ENCODE measurements around the gene MAPK8.

Gene MAPK8

DNA sequence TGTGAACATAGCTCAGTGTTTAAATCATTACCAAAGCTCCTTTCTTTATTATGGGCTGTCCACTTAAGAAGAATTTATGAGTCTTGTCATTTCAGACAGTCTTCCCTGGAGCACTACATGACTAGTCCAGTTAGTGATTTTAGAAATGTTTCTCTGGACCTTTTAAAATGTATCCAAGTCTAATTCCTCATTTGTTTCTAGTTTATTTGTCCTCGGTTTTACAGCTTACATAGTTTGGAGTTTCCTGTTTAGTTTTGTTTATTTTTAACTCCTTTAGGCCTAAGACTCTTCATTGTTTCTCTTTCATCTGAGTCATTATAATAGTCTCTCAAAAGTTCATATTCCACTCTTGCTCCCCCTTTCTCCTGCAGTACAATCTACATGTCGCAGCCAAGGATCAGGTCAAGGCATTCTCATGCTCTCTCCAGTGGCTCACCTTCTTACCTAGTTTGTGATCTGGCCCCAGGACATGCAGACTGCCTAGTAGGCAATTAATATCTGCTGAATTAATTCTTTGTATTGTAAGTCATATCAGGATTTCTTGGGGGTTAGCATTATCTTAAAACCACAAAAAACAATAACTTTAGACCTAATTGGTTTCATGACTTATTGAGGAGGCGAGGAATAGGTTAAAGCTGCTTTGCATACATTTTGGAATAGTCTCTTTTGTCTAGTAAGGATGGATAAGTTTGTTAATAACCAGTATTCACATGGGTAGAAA lies 93.8 kb downstream of the MAPK8 start:
- H3K9me3 Mint-ChIP-seq = no peaks in the 10 kb centered on the region
- H3K27me3 Mint-ChIP-seq = no peaks in the 10 kb centered on the region
- no peak overlapping the region for H3K27ac Mint-ChIP-seq
- H3K4me1 Mint-ChIP-seq (ENCODE audit: low read depth) = peaks cover 11% of the 10 kb centered on the region
- H3K4me3 Mint-ChIP-seq = no peak overlapping the region
- H3K36me3 Mint-ChIP-seq (ENCODE audit: low read depth) = peaks cover 7% of the 10 kb centered on the region

DNA sequence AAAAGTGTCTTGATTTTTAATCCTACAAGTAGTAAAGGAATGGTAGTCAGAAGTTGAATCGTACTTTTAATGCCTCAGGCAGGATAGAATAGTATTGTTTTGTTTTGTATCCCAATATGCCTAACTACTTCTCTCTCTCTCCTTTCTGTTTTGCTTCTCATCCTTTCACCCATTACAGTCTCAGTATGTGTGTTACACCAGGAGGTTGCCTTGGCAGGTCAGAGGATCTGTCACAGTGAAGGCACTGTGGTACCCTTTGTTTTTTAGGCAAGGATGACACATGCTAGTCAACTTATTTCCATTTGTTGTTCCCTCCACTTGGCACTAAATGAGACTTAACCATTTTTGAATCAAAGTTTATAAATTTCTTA lies 94.4 kb downstream of the MAPK8 start:
- Mint-ChIP-seq H3K36me3 (ENCODE audit: low read depth) (peaks cover 9% of the 10 kb centered on the region), H3K4me1 (ENCODE audit: low read depth) (peaks cover 11% of the 10 kb centered on the region), H3K9me3 (no peaks in the 10 kb centered on the region), H3K4me3 (no peak overlapping the region), H3K27me3 (no peaks in the 10 kb centered on the region), H3K27ac (no peak overlapping the region)

DNA sequence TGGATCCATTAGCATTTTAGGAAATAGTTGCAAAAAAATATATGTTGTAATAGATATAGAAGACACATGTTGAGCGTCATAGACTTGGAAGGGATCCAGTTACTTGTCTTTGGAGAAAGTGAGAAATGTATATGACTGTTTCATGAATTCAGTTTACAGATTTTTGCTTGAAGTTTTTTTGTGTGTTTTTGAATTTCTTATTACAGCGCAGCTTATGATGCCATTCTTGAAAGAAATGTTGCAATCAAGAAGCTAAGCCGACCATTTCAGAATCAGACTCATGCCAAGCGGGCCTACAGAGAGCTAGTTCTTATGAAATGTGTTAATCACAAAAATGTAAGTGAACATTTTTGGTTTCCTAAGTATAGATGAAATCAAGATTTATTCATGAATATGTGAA lies 98.2 kb downstream of the MAPK8 start:
- H3K36me3 Mint-ChIP-seq (ENCODE audit: low read depth) = peaks cover 13% of the 10 kb centered on the region
- H3K4me1 Mint-ChIP-seq (ENCODE audit: low read depth) = peaks cover 11% of the 10 kb centered on the region
- H3K4me3 Mint-ChIP-seq = no peak overlapping the region
- H3K27ac Mint-ChIP-seq = no peak overlapping the region
- H3K27me3 Mint-ChIP-seq = no peaks in the 10 kb centered on the region
- H3K9me3 Mint-ChIP-seq = no peaks in the 10 kb centered on the region

DNA sequence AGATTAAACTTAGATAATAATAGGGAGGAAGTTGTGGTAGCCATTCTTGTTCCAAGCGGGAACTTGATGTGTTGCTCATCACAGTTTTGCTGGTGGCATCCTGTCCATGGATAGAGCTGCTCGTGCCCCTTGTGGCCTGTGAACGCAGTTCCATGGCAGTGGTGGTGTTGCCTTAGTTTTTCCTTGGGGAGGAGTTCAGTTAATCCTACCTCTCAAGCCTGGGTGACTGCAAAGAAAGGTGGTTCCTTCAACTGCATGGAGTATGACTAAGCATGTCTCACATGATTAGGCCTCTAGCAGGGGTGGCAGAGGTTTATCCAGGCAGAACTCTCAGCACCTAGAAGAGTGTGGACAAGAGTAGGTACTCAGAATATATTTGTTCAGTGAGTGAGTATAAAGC lies 99.7 kb downstream of the MAPK8 start:
- Mint-ChIP-seq H3K4me3 (no peak overlapping the region), H3K27ac (no peak overlapping the region)

DNA sequence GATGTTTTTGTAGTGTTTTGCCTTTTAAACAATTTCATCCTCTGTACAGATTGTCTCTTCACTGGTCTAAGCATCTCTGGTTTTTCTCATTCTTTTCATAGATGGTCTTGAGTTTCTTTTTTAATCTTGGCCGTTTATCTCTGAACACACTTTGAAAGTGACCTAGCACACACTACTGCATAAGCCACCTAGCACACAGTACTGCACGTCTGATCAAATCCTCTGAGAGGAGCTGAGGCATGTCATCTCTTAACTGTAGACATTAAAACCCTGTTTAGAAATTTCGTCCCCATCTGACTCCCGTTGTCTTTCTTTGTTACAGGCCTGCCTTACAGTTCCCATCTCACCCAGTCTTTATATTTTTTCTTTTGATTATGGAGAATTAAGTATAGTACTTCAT lies 100.2 kb downstream of the MAPK8 start:
- H3K4me1 Mint-ChIP-seq (ENCODE audit: low read depth) = no peaks in the 10 kb centered on the region
- H3K4me3 Mint-ChIP-seq = no peak overlapping the region
- peaks cover 28% of the 10 kb centered on the region for H3K36me3 Mint-ChIP-seq (ENCODE audit: low read depth)
- no peak overlapping the region for H3K27ac Mint-ChIP-seq
- no peaks in the 10 kb centered on the region for H3K9me3 Mint-ChIP-seq
- H3K27me3 Mint-ChIP-seq = no peaks in the 10 kb centered on the region

More for the DNA sequence above, 99.7 kb downstream of the MAPK8 start:
- no peaks in the 10 kb centered on the region for H3K27me3 Mint-ChIP-seq
- no peaks in the 10 kb centered on the region for H3K9me3 Mint-ChIP-seq
- H3K4me1 Mint-ChIP-seq (ENCODE audit: low read depth) = no peaks in the 10 kb centered on the region
- H3K36me3 Mint-ChIP-seq (ENCODE audit: low read depth) = peaks cover 28% of the 10 kb centered on the region

DNA sequence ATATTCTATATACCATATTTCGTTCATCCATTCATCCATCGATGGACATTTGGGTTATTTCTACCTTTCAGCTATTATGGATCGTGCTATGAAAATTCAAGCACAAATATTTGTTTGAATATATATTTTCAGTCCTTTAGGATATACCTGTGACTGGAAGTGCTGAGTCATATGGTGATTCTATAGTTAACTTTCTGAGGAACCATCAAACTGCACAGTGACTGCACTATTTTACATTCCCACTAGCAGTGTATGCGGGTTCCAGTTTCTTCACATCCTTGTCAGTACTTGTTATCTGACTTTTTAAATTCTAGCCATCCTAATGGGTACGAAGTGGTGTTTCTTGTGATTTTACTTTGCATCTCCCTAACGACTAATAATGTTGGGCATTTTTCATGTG lies 104.0 kb downstream of the MAPK8 start:
- Mint-ChIP-seq H3K9me3 (peaks cover 11% of the 10 kb centered on the region), H3K4me1 (ENCODE audit: low read depth) (no peaks in the 10 kb centered on the region), H3K4me3 (no peak overlapping the region), H3K27ac (no peak overlapping the region), H3K27me3 (no peaks in the 10 kb centered on the region), H3K36me3 (ENCODE audit: low read depth) (peaks cover 46% of the 10 kb centered on the region)

DNA sequence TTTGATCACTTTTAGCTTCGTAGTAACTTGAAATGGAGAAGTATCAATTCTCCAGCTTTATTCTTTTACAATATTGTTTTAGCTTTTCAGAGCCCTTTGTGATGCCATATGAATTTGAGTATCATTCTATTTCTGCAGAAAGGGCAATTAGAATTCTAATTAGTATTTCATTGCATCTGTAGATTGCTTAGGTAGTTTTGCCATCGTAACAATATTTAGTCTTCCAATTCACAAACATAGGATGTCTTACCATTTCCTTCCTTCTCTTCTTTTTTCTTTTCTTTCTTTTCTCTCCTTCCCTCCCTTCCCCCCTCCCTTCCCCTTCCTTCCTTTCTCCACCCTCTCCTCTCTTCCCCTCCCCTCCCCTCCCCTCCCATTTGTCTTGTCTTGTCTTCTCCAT lies 105.0 kb downstream of the MAPK8 start:
- Mint-ChIP-seq H3K27ac (no peak overlapping the region), H3K9me3 (peaks cover 11% of the 10 kb centered on the region), H3K27me3 (no peaks in the 10 kb centered on the region), H3K36me3 (ENCODE audit: low read depth) (peaks cover 49% of the 10 kb centered on the region), H3K4me3 (no peak overlapping the region), H3K4me1 (ENCODE audit: low read depth) (no peaks in the 10 kb centered on the region)

DNA sequence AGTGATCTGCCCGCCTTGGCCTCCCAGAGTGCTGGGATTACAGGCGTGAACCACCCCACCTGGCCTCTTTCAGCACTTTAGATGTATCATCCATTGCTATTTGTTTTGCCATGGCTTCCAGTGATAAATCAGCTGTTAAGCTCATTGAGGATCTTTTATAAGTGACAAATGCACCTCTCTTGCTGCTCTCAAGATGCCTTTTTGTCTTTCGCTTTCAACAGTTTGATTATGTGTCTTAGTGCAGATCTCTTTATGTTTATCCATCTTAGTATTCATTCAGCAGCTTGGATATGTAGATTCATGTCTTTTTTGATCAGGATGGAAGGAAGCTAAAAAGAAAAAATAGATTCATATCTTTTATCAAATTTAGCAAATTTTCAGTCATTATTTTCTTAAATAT lies 105.6 kb downstream of the MAPK8 start:
- Mint-ChIP-seq H3K9me3 (peaks cover 11% of the 10 kb centered on the region), H3K36me3 (ENCODE audit: low read depth) (peaks cover 49% of the 10 kb centered on the region), H3K4me3 (no peak overlapping the region), H3K27me3 (no peaks in the 10 kb centered on the region), H3K27ac (no peak overlapping the region), H3K4me1 (ENCODE audit: low read depth) (no peaks in the 10 kb centered on the region)

DNA sequence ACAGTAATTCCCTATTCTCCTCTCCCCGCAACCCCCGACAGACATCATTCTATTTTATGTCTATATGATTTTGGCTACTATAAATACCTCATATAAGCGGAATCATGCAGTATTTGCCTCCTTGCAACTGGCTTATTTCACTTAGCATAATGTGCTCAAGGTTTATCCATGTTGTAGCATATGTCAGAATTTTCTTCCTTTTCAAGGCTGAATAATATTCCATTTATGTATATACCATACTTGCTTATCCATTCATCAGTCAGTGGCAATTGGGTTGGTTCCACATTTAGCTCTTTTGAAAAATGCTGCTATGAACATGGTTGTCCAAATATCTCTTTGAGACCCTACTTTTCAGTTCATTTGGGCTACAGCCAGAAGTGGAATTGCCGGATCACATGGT lies 106.5 kb downstream of the MAPK8 start:
- Mint-ChIP-seq H3K4me3 (no peak overlapping the region), H3K9me3 (peaks cover 11% of the 10 kb centered on the region), H3K27ac (no peak overlapping the region), H3K4me1 (ENCODE audit: low read depth) (no peaks in the 10 kb centered on the region), H3K27me3 (no peaks in the 10 kb centered on the region), H3K36me3 (ENCODE audit: low read depth) (peaks cover 49% of the 10 kb centered on the region)

DNA sequence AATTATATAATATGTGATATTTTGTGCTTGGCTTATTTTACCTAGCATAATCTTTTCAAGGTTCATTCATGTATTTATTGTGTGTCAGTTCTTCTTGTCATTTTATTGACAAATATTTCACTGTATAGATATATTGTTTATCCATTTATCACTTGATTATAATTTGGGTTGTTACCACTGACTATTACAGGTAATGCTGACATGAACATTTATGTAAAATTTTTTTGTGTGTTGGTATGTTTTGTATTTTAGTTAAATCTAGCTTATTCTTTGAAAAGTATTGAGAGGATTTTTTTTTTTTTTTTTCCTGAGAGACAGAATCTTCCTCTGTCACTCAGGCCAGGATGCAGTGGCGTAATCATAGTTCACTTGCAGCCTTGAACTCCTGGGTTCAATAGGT lies 107.7 kb downstream of the MAPK8 start:
- Mint-ChIP-seq H3K36me3 (ENCODE audit: low read depth) (peaks cover 49% of the 10 kb centered on the region), H3K27me3 (no peaks in the 10 kb centered on the region), H3K4me1 (ENCODE audit: low read depth) (no peaks in the 10 kb centered on the region), H3K4me3 (no peak overlapping the region), H3K27ac (no peak overlapping the region), H3K9me3 (peaks cover 11% of the 10 kb centered on the region)

DNA sequence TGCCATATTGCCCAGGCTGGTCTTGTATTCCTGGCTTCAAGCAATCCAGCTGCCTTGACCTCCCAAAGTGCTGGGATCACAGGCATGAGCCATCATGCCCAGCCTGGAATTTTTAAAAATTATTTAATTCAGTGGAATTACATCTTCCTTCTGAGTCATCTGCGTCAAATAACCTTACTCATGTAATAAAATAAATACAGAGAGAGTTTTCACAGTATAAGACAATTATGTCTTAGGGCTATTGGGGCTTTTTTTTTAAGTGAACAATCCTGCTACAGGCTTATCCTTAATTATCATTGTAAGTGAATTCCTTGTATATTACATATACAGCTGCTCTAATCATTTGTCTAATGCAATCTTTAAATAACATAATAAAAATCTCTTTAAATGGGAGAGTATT lies 108.3 kb downstream of the MAPK8 start:
- Mint-ChIP-seq H3K27ac (no peak overlapping the region), H3K9me3 (peaks cover 11% of the 10 kb centered on the region), H3K36me3 (ENCODE audit: low read depth) (peaks cover 47% of the 10 kb centered on the region), H3K4me3 (no peak overlapping the region), H3K4me1 (ENCODE audit: low read depth) (no peaks in the 10 kb centered on the region), H3K27me3 (no peaks in the 10 kb centered on the region)

DNA sequence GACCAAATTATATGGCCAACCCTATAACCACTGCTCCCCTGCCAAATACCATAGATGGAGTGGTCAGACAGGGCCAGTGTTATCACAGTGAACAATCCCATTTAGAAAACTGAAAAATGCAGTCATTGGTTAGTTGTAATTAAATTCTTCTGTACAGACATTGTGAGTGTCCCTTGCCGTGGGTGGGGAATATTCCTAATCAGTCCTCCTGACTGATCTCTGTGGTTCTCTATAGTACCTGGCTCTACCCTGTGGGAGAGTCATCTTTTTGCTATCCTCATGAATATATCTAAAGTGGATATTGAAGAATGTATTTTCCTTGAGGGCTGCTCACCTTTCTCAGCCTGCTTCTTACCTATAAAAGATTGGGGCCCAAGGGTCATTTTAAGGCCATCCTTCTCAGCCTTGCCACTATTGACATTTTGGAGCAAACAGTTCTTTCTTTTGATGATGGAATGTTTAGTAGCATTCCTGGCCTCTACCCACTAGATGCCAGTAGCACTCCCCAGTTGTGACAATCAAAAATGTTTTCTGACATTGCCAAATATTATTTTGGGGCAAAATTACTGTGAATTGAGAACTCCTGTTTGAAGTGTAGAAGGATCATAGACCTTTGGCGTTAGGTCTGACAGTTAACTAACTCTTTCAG lies 110.2 kb downstream of the MAPK8 start:
- Mint-ChIP-seq H3K36me3 (ENCODE audit: low read depth) (peaks cover 34% of the 10 kb centered on the region), H3K27me3 (no peaks in the 10 kb centered on the region), H3K9me3 (peaks cover 11% of the 10 kb centered on the region), H3K27ac (no peak overlapping the region), H3K4me3 (no peak overlapping the region), H3K4me1 (ENCODE audit: low read depth) (no peaks in the 10 kb centered on the region)

DNA sequence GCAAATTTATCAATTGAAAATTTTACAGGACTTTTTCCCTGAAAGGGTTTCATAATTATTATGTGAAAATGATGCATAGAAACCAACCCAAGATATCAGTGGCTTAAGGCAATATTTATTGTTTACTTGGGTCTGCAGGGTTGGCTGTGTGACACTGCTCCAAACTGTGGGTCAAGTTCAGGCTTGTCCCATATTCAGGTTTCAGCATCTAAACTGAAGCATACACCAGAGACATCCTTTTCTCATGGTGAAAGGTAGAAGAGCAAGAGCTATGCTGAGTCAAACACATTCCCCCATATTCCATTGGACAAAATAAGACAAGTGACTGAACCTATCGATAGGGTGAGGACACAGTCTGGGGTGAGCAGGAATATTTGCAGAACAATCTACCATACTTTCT lies 110.9 kb downstream of the MAPK8 start:
- Mint-ChIP-seq H3K27me3 (no peaks in the 10 kb centered on the region), H3K9me3 (peaks cover 6% of the 10 kb centered on the region), H3K4me3 (no peak overlapping the region)

DNA sequence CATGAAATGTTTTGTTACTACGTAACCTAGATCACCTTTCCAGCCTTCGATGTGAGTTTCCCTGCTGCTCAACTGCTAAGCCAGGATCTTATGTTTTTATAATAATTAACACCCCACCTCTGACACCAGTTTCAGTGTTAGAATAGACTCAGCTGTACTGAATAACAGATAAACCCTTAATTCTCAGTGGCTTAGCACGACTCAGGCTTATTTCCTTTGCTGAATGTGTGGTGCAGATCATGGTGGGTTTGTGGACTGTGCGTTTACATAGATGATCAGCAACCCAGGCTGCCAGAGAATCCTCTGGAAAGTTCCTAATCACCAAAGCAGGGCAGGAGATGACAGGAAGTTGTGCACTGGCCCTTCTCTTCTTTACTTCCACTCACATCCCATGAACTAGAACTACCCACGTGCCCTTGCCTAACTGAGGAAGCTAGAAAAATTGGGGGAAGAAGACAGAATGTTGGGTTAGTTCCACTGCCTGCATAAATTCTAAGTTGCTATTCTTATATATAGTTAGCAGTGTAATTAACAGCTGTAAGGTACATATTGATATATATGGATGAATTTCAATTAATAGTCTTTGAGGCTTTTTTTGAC lies 111.8 kb downstream of the MAPK8 start:
- Mint-ChIP-seq H3K4me3 (no peak overlapping the region), H3K4me1 (ENCODE audit: low read depth) (no peaks in the 10 kb centered on the region), H3K27me3 (no peaks in the 10 kb centered on the region), H3K9me3 (no peaks in the 10 kb centered on the region), H3K27ac (no peak overlapping the region), H3K36me3 (ENCODE audit: low read depth) (peaks cover 20% of the 10 kb centered on the region)

More for the DNA sequence above, 110.9 kb downstream of the MAPK8 start:
- Mint-ChIP-seq H3K4me1 (ENCODE audit: low read depth) (no peaks in the 10 kb centered on the region), H3K36me3 (ENCODE audit: low read depth) (peaks cover 29% of the 10 kb centered on the region), H3K27ac (no peak overlapping the region)

DNA sequence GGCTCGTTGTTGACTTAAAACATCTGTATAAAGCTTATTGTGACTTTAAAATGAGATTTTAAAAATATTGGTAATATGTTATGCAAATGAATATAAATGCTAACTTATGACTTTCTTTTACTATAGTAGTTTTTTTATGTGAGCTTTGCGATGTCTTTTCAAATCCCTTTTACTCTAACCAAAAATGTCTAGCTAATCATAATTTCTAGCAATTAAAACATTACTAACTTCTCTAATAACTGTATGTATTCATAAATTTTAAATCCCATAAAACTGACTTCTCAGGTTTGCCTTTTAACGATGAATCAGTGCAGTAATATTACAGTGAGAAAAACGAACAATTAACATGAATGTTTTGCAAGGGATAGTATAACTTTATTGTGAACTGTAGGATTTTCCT lies 113.2 kb downstream of the MAPK8 start:
- H3K27ac Mint-ChIP-seq = no peak overlapping the region
- H3K4me1 Mint-ChIP-seq (ENCODE audit: low read depth) = no peaks in the 10 kb centered on the region
- peaks cover 17% of the 10 kb centered on the region for H3K36me3 Mint-ChIP-seq (ENCODE audit: low read depth)
- H3K4me3 Mint-ChIP-seq = no peak overlapping the region
- no peaks in the 10 kb centered on the region for H3K9me3 Mint-ChIP-seq
- no peaks in the 10 kb centered on the region for H3K27me3 Mint-ChIP-seq

Data from stimulated activated naive CD8-positive, alpha-beta T cell treated with anti-CD3 and anti-CD28 coated beads, Interleukin-15, Interleukin-2, amounts not matched to agents 100 ng/mL and 50 ng/mL, for 24 hours (primary cell).